Stimulated activated CD8-positive, alpha-beta memory T cell treated with anti-CD3 and anti-CD28 coated beads, Interleukin-4, amount 100 ng/mL, for 48 hours (primary cell): Measurements from ENCODE around the gene PNMA6A.
A peak's percentile ranks its signal among the peaks of the same experiment; 100 is the strongest.
"Not testable (repeated sequence)": the region's sequence is repeated elsewhere in the genome, so short reads cannot be mapped to it uniquely, and the experiment has no call there.

Experiments used
- DNase-seq: peaks from one replicate; pipeline ENCODE4 v3.0.0-alpha.2; 2020

The PNMA6A gene

DNA sequence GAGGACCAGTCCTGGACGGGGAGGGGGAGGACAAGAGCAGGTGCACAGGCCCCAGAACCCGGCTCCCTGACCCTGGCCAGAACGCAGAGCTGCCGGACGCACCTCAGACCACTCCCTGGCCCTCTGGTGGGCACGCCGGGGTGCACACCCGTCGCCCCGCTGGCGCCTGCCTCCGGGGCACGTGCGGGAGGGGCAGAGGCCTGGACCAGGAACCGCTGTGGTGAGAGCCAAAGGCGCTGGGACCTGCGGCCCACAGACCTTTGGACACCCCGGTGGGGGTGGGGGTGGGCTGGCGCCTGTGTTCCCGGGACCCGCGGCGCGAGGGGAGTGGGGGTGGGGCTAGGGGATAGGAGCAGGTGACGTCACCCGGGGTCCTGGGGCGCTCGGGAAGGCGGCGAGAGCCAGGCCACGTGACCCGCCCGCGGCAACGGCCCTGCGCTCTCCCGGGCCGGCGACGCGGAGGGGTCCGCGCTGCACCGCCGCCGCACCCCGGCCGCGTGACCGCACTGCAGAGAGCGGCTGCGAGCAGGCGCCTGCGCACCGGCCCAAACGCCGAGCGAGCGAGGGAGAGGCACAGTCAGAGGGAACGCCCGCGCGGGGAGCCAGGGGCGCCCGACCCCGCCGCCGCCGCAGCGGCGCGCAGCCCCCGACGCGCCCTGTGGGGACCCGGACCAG is at the start of gene PNMA6A:
Gene PNMA6A (plus strand): TSS at position 546 of the 675 bp plus-strand sequence. CDS start 609 bp downstream, outside the sequence.
- DNase-seq, result not testable (repeated sequence)

DNA sequence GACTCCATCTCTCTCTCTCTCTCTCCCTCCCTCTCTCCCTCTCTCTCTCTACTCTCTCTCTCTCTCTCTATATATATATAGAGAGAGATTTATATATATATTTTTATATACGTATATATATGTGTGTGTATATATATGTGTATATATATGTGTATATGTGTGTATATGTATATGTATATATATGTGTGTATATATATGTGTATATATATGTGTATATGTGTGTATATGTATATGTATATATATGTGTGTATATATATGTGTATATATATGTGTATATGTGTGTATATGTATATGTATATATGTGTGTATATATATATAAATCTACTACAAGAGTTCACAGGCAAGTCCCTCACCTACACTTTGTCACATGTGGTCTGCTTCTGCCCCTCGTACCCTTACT is 45.8 kb upstream of the PNMA6A start:
- DNase-seq, result not testable (repeated sequence)

DNA sequence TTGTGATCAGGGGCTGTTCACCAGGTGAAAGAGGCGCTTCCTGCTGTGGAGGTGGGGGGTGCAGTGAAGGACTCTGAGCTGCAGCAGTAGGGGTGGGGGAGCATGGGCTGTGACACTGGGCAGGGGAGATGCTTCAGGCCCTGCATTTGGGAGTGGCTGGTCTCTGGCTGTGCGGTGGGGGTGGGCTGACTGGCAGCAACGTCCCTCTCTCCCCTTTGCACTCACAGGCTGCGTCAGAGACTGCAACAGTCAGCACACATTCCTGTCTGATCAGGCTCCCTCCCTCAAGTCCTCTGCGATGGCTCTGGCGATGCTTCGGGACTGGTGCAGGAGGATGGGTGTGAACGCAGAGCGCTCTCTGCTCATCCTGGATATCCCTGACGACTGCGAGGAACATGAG is 43.8 kb upstream of the PNMA6A start:
- DNase-seq, result not testable (repeated sequence)

DNA sequence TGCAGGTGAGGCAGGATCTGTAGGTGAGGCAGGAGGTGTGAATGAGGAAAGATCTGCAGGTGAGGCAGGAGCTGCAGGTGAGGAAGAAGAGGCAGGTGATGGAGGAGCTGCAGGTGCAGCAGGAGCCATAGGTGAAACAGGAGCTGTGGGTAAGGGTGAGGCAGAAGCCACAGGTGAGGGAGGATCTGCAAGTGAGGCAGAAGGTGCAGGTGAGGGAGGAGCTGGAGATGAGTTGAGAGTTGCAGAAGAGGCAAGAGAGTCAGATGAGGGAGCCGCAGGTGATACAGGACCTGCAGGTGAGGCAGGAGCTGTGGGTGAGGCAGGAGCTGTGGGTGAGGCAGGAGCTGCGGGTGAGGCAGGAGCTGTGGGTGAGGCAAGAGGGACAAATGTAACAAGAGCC is 43.1 kb upstream of the PNMA6A start:
- no peak for DNase-seq

DNA sequence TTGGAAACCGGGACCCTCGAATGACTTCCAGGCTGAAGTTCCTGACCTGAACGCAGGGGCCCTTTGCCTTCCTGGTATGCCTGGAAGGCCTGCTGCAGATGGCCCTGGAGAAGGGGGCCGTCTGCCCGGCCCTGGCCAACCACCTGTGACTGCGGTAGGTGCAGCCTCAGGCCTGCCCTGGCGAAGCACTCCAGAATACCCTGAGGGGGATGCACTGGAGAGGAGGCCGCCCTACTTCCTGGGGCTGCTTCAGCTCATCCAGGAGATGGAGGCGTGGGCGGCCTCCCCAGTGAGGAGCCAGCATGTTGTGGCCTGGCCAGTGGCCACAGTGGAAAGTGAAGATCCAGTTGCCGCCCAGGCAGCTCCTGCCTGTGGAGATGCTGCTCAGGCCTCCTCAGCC is 42.4 kb upstream of the PNMA6A start:
- DNase-seq, result no peak

DNA sequence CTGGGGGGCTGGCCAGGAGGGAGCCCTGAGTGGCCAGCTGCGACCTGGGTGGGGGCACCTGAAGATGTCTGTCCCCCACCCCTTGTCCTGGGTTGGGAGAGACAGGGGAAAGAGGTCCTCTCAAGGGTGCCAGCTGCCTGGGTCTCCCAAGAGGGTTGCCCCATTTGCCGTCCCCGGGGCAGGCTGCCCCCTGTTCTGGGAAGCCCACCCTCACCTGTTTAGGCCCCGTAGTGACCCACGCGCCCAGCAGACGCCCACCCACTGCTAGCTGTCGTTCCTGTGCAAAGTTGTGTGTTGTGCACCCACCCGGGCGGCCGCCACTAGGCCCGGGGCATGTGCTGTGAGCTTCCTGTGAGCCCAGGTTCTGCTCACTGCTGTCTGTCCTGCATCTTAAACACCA is 41.5 kb upstream of the PNMA6A start:
- DNase-seq, result no peak

DNA sequence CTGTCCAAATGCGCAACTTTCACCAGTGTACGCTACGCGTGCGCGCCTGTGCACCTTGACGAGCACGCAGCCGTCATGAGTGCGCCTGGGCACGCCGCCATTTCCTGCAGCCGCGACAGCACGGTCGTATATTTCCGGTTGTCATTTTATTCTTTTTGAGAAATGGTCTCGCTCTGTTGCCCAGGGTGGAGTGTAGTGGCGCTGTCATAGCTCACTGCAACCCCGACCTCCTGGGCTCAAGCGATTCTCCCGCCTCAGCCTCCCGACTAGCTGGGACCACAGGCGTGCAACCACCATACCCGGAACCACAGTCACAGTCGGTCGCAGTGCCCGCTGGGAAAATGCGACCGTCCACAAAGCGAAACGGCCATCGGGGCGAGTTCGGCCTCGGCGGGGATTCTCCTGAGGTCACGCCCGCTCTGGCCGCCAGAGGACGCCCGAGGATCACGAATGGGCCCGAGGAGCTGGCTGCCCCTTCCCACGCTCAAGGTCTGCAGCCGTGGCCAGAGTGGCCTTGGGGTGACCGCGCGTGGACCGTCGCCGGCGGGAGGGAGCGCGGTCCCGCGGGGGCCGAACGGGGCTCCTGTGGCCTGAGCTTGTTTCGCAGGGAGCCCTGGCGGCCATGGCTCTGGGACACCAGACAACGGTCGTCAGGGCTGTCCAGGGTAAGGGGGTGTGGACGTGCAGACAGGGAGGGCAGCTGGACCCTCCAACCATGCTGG is 39.7 kb upstream of the PNMA6A start:
- peak; percentile 83 for DNase-seq

DNA sequence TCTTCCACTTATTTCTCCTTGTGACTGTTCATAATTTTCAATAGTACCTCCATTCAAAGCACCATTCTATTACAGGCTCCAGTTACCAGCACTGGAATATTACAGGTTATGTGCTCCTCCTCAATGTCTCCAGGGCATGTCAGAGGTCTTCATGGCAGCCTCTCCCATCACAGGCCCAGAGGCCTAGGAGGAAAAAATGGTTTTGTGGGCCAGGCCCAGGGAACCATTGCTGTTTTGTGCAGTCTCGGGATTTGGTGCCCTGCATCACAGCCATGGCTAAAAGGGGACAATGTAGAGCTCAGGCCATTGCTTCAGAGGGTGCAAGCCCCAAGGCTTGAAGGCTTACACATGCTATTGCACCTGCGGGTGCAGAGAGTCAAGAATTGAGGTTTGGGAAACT is 23.2 kb upstream of the PNMA6A start:
- DNase-seq, result no peak

DNA sequence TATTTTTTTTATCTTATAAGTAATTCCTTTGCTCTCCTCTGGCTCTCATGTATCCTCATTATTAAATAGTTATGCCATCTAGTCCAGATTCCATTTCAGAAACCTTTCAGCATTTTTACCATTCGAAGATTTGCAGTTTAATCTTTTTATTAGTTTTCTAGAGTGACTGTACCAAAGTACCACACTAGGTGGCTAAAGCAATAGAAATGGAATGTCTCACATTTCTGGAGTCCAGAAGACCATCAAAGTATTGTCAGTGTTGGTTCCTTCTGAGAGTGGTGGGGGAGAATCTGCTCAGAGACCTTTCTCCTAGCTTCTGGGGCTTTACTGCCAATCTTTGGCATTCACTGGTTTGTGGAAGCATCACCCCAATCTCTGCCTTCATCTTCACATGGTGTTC is 19.7 kb upstream of the PNMA6A start:
- no peak for DNase-seq

DNA sequence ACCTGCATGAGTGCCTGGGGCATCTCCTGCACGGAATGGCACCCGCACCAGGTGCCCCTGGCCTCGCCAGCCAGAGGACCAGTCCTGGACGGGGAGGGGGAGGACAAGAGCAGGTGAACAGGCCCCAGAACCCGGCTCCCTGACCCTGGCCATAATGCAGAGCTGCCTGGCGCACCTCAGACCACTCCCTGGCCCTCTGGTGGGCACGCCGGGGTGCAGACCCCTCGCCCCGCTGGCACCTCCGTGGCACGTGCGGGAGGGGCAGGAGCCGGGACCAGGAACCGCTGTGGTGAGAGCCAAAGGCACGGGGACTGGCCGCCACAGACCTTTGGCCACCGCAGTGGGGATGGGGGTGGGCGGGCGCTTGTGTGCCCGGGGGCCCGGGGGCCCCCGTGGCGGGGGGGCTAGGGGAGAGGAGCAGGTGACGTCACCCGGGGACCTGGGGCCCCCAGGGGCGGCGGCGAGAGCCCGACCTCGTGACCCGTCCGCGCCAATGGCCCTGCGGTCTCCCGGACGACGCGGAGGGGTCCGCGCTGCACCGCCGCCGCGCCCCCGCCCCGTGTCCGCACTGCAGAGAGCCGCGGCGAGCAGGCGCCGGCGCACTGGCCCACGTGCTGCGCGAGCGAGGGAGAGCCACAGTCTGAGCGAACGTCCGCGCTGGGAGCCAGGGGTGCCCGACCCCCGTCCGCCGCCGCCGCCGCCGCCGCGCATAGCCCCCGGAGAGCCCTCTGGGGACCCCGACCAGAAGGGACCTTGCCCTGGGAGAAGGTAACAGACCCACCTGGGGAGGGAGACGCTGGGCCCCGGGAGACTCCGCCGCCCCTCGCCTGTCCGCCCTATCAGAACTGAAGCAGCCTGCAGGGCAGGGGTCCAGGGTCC is 16.1 kb upstream of the PNMA6A start, which contains the start of gene PNMA3:
Gene PNMA3 (plus strand): TSS at position 600 of the 879 bp plus-strand sequence. CDS start 586 bp downstream, outside the sequence.
- DNase-seq, result no peak

DNA sequence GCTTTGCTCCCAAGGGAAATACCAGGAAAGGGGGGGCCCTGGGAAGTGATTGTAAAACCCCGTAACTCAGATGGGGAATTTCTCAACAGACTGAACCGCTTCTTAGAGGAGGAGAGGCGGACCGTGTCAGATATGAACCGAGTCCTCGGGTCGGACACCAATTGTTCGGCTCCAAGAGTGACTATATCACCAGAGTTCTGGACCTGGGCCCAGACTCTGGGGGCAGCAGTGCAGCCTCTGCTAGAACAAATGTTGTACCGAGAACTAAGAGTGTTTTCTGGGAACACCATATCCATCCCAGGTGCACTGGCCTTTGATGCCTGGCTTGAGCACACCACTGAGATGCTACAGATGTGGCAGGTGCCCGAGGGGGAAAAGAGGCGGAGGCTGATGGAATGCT is 15.0 kb upstream of the PNMA6A start:
- DNase-seq, result no peak

DNA sequence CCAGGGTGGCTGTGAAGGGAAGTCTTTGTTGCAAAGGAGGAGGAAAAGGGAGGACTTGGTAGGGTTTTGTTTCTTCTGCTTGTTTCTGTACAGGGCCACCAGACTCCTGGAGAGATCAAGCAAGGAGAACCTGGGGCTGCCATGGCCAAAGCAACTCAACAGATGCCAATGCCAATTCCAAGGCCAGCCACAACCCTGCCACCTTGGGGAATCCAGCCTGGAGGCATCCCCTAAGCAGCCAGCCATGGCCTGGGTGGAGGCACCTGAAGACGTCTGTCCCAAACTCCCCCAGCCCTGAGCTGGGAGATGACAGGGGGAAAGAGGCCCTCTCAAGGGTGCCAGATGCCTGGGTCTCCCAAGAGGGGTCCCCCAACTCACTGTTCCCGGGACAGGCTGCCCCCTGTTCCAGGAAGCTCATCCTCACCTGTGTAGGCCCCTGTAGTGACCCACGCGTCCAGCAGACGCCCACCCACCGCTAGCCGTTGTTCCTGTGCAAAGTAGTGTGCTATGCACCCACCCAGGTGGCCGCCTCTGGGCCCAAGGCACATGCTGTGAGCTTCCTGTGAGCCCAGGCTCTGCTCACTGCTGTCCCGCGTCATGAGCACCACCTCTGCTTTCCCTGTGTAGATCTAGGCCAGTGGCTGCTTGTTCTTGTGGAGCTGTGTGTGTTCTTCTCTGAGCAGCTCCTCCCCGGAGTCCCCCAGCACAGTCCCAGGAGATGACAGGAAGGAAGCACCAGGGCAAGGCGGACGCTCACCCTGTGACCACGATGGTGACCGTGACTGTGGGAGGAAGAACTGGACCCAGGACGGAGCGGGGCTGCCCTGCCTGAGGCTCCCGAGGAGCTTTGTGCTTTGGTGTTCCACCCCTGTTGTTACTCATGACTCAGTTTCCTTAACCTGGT is 12.8 kb upstream of the PNMA6A start:
- no peak for DNase-seq

DNA sequence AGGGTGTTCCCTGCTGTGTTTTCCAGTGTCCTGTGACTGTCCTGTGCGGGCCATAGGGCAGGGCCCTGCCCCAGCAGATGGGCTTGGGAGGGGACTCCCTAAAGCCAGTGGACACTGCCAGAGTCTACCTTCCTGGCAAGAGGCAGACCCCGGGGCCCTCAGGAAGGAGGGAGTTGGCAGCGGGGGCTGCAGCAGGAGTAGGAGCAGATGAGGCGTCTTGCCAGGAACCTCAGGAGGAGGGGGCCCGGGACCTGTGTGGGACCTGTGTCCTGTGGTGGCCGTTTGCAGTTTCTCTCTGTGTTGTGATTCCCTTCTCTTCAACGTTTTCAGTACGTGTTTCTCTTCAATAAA is 12.2 kb upstream of the PNMA6A start:
- DNase-seq, result no peak

DNA sequence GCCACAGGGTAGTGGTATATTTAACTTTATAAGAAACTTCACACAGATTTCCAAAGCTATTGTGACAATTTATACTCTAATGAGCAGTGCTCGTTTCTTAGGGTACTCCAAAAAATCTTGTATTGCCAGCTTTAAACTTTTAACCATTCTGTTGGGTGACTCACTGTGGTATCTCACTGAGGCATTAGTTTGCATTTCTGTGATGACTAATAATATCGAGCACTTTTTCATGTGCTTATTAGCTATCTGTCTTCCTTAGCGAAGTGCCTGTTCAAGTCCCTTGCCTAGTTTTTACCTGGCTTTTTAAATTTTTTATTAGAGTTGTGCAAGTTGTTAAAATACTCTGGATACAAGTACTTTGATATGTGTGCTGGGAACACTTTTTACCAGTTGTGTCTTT is 10.5 kb upstream of the PNMA6A start:
- no peak for DNase-seq

DNA sequence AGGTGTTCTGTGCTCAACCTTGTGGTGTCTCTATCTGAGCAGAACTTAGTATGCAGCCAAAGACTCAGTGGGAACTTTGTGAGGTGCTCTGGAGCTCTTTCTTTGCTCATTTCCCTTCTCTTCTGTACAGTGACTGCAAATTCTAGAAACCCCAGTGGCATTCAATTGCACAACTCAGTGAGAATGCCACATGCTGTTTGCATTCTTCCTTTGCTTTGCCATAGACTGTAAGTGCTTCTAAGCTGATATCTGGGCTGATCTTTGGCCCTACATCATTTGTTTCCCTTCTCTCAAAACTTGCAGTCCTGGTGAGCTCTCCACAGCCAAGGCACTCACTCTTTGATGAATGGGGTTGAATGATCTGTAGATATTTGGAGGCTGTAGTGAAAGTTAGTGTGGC is 8.9 kb upstream of the PNMA6A start:
- no peak for DNase-seq

DNA sequence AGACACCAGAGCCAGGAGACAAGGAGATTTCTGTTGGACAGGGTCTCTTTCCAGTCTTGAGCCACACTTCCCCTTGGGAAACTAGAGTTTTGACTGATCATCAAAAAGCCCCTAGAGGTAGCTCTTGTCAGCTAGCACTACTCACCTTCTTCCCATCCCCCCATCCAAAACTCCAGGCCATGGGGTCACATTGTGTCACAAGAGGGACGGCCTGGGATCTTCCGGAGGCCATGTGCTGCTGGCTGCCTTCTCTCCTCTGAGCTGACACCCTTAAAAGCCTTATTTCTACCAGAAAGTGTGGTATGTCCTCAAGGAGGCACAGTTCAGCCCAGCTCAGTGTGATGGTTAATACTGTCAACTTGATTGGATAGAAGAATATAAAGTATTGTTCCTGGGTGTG is 8.2 kb upstream of the PNMA6A start:
- no peak for DNase-seq

DNA sequence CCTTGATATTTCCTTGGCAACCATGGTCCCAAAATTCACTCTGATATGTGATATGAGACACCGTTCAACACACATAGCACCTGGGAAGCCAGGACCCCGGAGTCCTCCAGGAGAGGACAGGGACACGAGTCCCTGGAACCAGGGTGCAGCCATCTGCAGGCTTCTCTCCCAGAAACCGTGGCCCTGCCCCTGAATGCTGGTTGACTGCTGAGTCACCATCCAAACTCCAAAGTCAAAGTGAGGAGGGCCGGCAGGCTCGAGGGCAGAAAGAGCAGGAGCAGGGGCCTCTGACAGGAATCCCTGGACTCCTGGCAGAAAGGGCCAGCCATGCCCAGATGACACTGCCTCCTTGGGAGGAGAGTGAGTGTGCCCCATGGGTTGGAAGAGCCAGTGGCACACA is 6.9 kb upstream of the PNMA6A start:
- DNase-seq, result no peak

DNA sequence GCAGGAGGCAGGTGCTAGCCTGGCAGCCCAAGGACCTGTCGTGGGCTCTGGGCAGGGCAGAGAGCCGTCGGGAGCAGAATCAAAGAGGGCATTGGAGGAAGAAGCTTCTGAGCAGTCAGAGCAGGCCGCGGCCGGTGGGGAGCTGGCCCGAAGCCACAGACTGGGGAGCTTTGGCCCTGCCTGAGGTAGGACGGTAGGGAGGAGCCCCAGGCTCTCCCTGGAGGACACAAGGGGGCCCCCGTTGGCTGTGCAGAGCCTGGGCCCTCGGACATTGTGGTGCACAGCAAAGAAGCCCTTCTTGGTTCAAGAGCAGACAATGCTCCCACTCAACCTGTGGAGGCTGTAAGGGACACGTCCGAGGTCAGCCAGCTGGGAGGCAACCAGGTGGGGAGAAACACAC is 5.9 kb upstream of the PNMA6A start:
- not testable (repeated sequence) for DNase-seq

DNA sequence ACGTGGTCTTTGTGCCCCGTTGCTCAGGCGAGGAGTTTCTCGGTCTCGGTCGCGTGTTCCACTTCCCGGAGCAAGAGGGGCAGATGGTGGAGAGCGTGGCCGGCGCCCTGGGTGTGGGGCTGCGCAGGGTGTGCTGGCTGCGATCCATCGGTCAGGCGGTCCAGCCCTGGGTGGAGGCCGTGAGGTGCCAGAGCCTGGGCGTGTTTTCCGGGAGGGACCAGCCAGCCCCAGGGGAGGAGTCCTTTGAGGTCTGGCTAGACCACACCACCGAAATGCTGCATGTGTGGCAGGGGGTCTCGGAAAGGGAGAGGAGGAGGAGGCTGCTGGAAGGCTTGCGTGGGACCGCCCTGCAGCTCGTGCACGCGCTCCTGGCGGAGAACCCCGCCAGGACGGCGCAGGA is 1.1 kb downstream of the PNMA6A start:
- DNase-seq, result not testable (repeated sequence)

DNA sequence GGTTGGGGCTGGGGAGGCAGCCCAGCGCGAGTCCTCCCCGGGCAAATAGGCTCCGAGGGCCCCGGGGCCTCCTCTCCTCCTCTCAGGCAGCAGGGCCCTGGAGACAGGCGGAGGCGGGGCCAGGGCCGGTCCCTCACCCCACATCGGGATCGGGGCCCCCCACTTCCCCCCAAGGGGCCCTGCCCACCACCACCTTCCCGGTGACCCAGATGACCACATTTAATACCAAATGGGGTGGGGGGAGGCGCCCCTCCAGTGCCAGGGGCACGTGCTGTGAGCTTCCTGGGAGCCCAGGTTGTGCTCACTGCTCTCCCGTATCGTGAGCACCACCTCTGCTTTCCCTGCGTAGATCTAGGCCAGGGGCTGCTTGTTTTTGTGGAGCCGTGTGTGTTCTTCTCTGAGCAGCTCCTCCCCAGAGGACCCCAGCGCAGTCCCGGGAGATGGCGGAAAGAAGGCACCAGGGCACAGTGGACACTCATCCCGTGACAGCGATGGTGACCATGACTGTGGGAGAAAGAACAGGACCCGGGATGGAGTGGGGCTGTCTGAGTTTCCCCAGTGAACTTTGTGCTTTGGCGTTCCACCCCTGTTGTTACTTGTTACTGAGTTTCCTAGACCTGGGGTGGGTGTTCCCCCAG is 2.1 kb downstream of the PNMA6A start:
- DNase-seq, result no peak

DNA sequence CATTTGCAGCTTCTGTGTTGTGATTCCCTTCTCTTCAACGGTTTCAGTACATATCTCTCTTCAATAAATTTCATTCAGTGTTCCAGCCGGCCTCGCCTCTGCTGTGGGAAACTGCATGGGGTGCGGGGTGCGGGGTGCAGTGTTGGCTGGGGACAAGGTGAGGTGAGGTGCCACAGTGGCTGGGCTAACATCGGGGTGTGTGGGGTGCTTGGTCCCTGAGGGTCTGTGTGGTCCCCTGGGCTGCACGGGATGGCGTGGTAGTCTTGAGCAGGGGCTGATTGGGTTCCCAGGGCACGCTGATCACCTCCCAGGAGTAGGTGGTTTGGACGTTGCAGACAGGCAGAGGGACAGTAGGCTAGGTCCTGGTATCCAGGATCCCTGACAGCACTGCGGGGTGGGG is 2.7 kb downstream of the PNMA6A start:
- no peak for DNase-seq

DNA sequence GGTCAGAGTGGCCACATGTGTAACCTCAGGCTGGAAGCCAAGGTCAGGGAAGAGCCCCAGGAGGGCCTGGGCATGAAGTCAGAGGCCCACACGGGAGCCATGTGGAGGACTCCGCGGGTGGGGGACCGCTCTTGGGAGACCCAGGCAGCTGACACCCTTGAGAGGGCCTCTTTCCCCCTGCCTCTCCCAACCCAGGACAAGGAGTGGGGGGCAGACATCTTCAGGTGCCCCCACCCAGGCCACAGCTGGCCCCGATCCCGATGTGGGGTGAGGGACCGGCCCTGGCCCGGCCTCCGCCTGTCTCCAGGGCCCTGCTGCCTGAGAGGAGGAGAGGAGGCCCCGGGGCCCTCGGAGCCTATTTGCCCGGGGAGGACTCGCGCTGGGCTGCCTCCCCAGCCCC is 3.1 kb downstream of the PNMA6A start:
- no peak for DNase-seq
